ENCODE results near the gene CCDC117.
"Not testable (repeated sequence)": the region's sequence is repeated elsewhere in the genome, so short reads cannot be mapped to it uniquely, and the experiment has no call there.

CCDC117 gene

DNA sequence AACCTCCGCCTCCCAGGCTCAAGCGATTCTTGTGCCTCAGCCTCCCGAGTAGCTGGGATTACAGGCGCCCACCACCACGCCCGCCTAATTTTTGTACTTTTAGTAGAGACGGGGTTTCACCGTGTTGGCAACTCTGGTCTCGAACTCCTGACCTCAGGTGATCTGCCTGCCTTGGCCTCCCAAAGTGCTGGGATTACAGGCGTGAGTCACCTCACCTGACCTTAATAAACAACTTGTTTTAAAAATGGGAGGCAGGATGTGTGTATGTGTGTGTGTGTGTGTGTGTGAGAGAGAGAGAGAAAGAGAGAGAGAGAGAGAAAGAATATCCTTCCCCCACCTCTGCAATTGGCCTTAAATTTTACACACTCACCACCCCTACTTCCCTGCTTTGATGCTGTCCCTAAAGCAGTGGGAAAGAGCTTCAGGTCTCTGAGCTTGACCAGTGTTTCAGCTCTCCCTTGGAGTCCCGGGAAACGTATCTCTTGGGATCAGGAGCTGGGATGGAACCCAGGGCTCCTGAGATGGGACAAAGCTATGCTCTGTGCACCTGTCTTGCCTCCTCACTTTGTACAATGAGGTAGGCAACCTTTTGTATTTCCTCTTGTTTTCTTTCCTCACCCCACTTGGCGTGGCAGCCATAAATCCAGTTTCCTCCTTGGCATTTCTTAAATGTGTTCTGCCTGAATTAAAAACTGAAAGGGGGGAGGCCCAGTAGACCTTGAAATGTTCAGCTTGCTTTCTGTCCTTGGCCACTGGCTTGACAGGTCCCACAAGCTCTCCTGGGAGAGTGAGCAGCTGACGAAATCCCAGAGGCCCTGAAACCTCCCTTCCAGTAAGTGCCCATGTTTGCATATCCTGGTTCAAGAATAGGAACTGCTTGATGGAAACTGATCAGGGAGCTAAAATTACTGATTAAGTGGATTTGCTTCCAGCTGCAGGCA, 45.7 kb downstream of the CCDC117 start:
- TF ChIP-seq L3MBTL2 (conservative IDR thresholded peaks at IDR 0.05) (no peak), FOXA1 (IDR thresholded peaks at IDR 0.05) (no peak), LEF1 (IDR thresholded peaks at IDR 0.05; ENCODE audit: borderline replicate concordance) (no peak), FOXK2 (IDR thresholded peaks at IDR 0.05) (no peak), NFRKB (IDR thresholded peaks at IDR 0.05) (no peak), TARDBP (IDR thresholded peaks at IDR 0.05) (no peak), ZNF384 (IDR thresholded peaks at IDR 0.05) (no peak), HDGF (IDR thresholded peaks at IDR 0.05; ENCODE audit: borderline replicate concordance) (no peak), ARNT (IDR thresholded peaks at IDR 0.05) (no peak), SP1 (IDR thresholded peaks at IDR 0.05) (no peak), ELF4 (IDR thresholded peaks at IDR 0.05) (no peak), SUZ12 (IDR thresholded peaks at IDR 0.05) (no peak)
- TF ChIP-seq, protein P1, sequence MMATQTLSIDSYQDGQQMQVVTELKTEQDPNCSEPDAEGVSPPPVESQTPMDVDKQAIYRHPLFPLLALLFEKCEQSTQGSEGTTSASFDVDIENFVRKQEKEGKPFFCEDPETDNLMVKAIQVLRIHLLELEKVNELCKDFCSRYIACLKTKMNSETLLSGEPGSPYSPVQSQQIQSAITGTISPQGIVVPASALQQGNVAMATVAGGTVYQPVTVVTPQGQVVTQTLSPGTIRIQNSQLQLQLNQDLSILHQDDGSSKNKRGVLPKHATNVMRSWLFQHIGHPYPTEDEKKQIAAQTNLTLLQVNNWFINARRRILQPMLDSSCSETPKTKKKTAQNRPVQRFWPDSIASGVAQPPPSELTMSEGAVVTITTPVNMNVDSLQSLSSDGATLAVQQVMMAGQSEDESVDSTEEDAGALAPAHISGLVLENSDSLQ (IDR thresholded peaks at IDR 0.05), result no peak
- ChIA-PET POLR2A (interaction anchor here (1.2 to 5.6 kb wide), 2 partner anchors 11 to 18 kb away, joined by 3 to 23 read pairs; partner anchors contain the start of gene XBP1), CTCF (interaction anchor here (0.9 kb wide), 1 partner anchor 11 kb away, joined by 7 read pairs; no protein-coding TSS in a partner anchor)
- DNase-seq (ENCODE audit: extremely low spot score), result no peak

DNA sequence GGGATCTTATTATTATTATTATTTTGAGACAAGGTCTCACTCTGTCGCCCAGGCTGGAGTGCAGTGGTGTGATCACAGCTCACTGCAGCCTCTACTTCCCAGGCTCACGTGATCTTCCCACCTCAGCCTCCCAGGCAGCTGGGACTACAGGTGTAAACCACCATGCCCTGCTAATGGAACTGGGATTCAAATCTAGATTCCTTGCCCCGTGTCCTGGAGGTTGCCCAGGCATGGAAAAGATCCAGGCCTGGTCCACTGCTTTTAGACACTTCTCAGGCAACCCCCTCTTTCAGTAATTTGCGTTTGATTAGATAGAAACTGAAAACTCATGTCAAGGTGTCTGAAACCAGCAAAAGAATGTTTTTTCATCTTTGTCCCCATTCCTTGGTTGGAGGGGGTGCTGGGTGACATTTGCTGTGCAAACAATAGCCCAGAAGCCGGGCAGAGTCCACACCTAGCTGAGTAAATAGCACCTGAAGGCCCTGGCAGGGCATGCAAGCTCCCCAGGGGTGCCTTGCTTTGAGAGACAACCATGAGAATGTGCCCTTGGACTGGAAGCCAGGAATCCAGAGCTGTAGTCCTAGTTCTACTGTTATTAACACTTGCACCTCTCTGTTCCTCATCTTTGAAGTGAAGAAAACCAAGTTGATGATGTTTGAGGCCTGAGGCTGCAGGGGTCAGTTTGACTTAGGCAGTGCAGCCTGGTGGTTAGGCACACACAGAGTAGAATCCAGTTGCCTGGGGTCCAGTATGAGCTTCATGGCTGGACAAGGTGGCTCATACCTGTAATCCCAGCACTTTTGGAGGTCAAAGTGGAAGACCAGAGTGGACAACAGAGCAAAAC, 47.0 kb downstream of the CCDC117 start:
- POLR2A ChIA-PET, result interaction anchor here (0.6 to 5.6 kb wide), 3 partner anchors 13 to 765 kb away, joined by 3 to 23 read pairs (median 3); partner anchors contain the start of gene XBP1
- TF ChIP-seq ZNF384 (IDR thresholded peaks at IDR 0.05), result no peak
- TF ChIP-seq, protein P1 (IDR thresholded peaks at IDR 0.05), result no peak
- no peak for TF ChIP-seq LEF1 (IDR thresholded peaks at IDR 0.05; ENCODE audit: borderline replicate concordance)
- no peak for TF ChIP-seq SUZ12 (IDR thresholded peaks at IDR 0.05)
- TF ChIP-seq L3MBTL2 (conservative IDR thresholded peaks at IDR 0.05), result no peak
- no peak for TF ChIP-seq HDGF (IDR thresholded peaks at IDR 0.05; ENCODE audit: borderline replicate concordance)
- no peak for TF ChIP-seq FOXK2 (IDR thresholded peaks at IDR 0.05)
- TF ChIP-seq ARNT (IDR thresholded peaks at IDR 0.05), result no peak
- TF ChIP-seq BHLHE40 (IDR thresholded peaks at IDR 0.05; ENCODE audit: borderline replicate concordance), result no peak
- no peak for DNase-seq (ENCODE audit: extremely low spot score)
- CTCF ChIA-PET, result interaction anchor here (0.6 to 0.9 kb wide), 2 partner anchors 9 to 74 kb away, joined by 3 to 7 read pairs; no protein-coding TSS in a partner anchor

DNA sequence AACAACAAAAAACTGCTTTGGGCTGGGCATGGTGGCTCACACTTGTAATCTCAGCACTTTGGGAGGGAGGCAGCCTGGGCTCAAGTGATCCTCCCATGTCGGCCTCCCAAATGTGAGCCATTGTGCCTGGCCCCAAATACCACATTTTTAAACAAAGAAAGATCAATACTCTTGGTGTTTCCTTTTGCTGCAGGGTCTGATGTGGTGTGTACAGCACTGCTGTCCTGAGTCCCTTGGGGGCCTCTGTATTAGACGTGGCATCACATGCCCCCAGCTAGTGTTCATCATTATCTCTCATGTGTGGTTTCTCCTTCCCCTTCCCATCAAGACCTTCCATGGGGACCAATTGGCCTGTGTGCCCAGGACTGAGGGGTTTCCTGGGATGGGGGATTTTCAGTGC, 48.4 kb downstream of the CCDC117 start:
- ChIA-PET CTCF (no interaction called here), POLR2A (interaction anchor here (0.6 to 5.6 kb wide), 2 partner anchors 21 to 29 kb away, joined by 3 to 23 read pairs; partner anchors contain the start of gene XBP1)
- TF ChIP-seq FOXK2 (IDR thresholded peaks at IDR 0.05) (no peak), FOXA1 (IDR thresholded peaks at IDR 0.05) (no peak), FOXM1 (IDR thresholded peaks at IDR 0.05; ENCODE audit: borderline replicate concordance) (no peak), NFRKB (IDR thresholded peaks at IDR 0.05) (no peak), LEF1 (IDR thresholded peaks at IDR 0.05; ENCODE audit: borderline replicate concordance) (no peak), SP1 (IDR thresholded peaks at IDR 0.05) (no peak), TARDBP (IDR thresholded peaks at IDR 0.05) (no peak), BHLHE40 (IDR thresholded peaks at IDR 0.05; ENCODE audit: borderline replicate concordance) (no peak), CTBP1 (IDR thresholded peaks at IDR 0.05; ENCODE audit: borderline replicate concordance) (no peak), ARNT (IDR thresholded peaks at IDR 0.05) (no peak), ELF4 (IDR thresholded peaks at IDR 0.05) (no peak), ZNF384 (IDR thresholded peaks at IDR 0.05) (no peak), HDGF (IDR thresholded peaks at IDR 0.05; ENCODE audit: borderline replicate concordance) (no peak), L3MBTL2 (conservative IDR thresholded peaks at IDR 0.05) (no peak), SUZ12 (IDR thresholded peaks at IDR 0.05) (no peak)
- TF ChIP-seq, protein P1 (IDR thresholded peaks at IDR 0.05), result no peak
- DNase-seq (ENCODE audit: extremely low spot score), result no peak

DNA sequence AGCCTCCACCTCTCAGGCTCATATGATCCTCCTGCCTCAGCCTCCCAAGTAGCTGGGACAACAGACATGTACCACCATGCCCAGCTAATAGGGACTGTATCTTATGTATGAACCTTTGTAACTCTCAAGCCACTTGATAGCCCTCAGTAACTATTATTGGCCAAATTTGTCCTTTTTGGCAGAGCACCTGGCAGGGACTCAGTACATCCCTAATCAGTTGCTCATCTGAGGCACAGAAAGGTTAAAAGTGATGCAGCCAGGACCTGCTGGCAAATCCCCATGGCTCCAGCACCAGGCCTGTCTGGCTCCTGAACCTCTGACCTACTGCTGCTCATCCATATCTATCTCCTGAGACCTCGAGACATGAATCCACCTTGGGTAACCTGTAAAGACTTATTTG, 49.0 kb downstream of the CCDC117 start:
- CTCF ChIA-PET, result no interaction called here
- DNase-seq (ENCODE audit: extremely low spot score), result no peak
- POLR2A ChIA-PET, result interaction anchor here (5.6 kb wide), 1 partner anchor 22 kb away, joined by 23 read pairs; the partner anchor contains the start of gene XBP1

DNA sequence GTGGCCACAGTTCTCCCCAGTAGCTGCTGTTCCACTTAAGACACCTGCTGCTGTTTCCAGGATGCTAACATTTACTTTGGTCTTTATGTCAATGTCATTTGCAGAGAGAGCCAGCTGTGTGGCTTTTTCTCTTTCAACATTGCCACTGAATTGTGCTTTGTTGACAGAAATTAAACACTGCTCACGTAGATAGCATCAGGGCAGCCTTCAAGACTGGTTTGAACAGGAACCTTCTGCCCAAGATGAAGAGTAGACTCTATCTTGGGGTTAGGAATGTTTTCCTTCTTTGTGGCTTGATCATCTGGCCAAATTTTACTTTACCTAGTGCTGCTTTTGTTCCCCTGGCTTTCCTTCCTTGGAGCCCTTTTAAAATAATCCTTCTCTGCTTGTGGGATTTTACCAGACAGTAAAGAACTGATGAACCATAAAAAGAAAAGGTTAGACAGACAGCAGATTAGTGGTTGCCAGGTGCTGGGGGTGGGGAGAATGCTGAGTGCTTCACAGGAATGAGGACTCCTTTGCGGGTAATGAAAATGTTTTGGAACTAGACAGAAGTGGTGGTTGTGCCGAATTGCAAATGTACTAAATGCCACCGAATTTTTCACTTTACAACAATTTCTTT, 50.5 kb downstream of the CCDC117 start:
- DNase-seq (ENCODE audit: extremely low spot score), result no peak
- POLR2A ChIA-PET, result interaction anchor here (1.0 to 5.6 kb wide), 3 partner anchors 15 to 23 kb away, joined by 3 to 23 read pairs (median 3); partner anchors contain the start of gene XBP1
- CTCF ChIA-PET, result no interaction called here
- TF ChIP-seq BHLHE40 (IDR thresholded peaks at IDR 0.05; ENCODE audit: borderline replicate concordance) (no peak), FOXK2 (IDR thresholded peaks at IDR 0.05) (no peak), TARDBP (IDR thresholded peaks at IDR 0.05) (no peak), ZNF384 (IDR thresholded peaks at IDR 0.05) (no peak), LEF1 (IDR thresholded peaks at IDR 0.05; ENCODE audit: borderline replicate concordance) (no peak), NFRKB (IDR thresholded peaks at IDR 0.05) (no peak), CTBP1 (IDR thresholded peaks at IDR 0.05; ENCODE audit: borderline replicate concordance) (no peak), ARNT (IDR thresholded peaks at IDR 0.05) (no peak), FOXA1 (IDR thresholded peaks at IDR 0.05) (no peak), SUZ12 (IDR thresholded peaks at IDR 0.05) (no peak), FOXM1 (IDR thresholded peaks at IDR 0.05; ENCODE audit: borderline replicate concordance) (no peak), SP1 (IDR thresholded peaks at IDR 0.05) (no peak), L3MBTL2 (conservative IDR thresholded peaks at IDR 0.05) (no peak), HDGF (IDR thresholded peaks at IDR 0.05; ENCODE audit: borderline replicate concordance) (no peak), ELF4 (IDR thresholded peaks at IDR 0.05) (no peak)
- TF ChIP-seq, protein P1 (IDR thresholded peaks at IDR 0.05), result no peak

More for the DNA sequence above, 49.0 kb downstream of the CCDC117 start:
- TF ChIP-seq BHLHE40 (IDR thresholded peaks at IDR 0.05; ENCODE audit: borderline replicate concordance), result no peak
- no peak for TF ChIP-seq TARDBP (IDR thresholded peaks at IDR 0.05)
- no peak for TF ChIP-seq ARNT (IDR thresholded peaks at IDR 0.05)
- no peak for TF ChIP-seq LEF1 (IDR thresholded peaks at IDR 0.05; ENCODE audit: borderline replicate concordance)
- no peak for TF ChIP-seq ZNF384 (IDR thresholded peaks at IDR 0.05)
- TF ChIP-seq CTBP1 (IDR thresholded peaks at IDR 0.05; ENCODE audit: borderline replicate concordance), result no peak
- TF ChIP-seq NFRKB (IDR thresholded peaks at IDR 0.05), result no peak

DNA sequence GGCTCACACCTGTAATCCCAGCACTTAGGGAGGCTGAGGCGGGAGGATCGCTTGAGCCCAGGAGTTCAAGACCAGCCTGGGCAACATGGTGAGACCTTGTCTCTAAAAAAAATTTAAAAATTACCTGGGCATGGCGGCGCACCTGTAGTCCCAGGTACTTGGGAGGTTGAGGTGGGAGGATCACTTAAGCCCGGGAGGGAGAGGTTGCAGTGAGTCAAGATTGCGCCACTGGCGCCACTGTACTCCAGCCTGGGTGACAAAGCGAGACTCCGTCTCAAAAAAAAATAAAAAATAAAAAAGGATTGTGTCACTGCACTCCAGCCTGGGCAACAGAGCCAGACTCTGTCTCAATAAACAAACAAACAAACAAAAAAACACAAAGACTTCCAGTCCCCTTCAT, 52.0 kb downstream of the CCDC117 start:
- CTCF ChIA-PET; POLR2A ChIA-PET; DNase-seq (ENCODE audit: extremely low spot score): not testable (repeated sequence)

DNA sequence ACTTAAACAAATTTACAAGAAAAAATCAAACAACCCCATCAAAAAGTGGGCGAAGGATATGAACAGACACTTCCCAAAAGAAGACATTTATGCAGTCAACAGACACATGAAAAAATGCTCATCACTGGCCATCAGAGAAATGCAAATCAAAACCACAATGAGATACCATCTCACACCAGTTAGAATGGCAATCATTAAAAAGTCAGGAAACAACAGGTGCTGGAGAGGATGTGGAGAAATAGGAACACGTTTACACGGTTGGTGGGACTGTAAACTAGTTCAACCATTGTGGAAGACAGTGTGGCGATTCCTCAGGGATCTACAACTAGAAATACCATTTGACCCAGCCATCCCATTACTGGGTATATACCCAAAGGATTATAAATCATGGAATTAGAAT, 53.9 kb downstream of the CCDC117 start:
- POLR2A ChIA-PET; DNase-seq (ENCODE audit: extremely low spot score); CTCF ChIA-PET: not testable (repeated sequence)

All from HEK293T (cell line).